Measurements from ENCODE around the gene PTPN13. TPM values are rescaled to one million over a fixed set of nuclear protein-coding genes. Genes with fewer than 3 reads are reported as not detected.

Gene PTPN13
- total RNA-seq, 1 donor from 2014 or later, result 41.3 TPM

DNA sequence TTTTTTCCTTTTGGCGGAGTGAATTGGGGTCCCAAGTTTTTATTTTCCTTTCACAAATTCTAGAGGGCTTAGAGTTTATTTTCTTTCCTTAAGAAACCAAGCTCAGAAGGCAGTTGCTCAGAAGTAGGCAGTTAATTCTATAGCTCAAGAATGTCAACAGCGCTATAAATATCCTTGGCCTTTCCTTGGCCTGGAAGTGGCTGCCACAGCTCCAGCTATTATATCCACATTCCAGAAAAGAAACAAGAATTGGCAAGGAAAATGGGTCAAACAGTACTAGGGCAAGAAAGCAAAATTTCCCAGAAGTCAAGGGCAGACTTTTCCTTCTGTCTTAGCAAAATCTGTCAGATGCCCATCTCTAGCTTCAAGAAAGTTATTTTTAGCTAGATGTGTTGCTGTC, 224.1 kb downstream of the PTPN13 start:
- DNase-seq (ENCODE audit: low read depth), result no peak
- H3K27me3 ChIP-seq (ENCODE audit: control insufficient read depth, insufficient read depth, low read length), result no peaks in the 10 kb centered on the region
- H3K36me3 ChIP-seq (ENCODE audit: control insufficient read depth, insufficient read depth, low read length), result peaks cover 6% of the 10 kb centered on the region
- no peak for FAIRE-seq
- H3K4me3 ChIP-seq (ENCODE audit: low read depth, low read length), result no peak overlapping the region
- TF ChIP-seq, protein P1, sequence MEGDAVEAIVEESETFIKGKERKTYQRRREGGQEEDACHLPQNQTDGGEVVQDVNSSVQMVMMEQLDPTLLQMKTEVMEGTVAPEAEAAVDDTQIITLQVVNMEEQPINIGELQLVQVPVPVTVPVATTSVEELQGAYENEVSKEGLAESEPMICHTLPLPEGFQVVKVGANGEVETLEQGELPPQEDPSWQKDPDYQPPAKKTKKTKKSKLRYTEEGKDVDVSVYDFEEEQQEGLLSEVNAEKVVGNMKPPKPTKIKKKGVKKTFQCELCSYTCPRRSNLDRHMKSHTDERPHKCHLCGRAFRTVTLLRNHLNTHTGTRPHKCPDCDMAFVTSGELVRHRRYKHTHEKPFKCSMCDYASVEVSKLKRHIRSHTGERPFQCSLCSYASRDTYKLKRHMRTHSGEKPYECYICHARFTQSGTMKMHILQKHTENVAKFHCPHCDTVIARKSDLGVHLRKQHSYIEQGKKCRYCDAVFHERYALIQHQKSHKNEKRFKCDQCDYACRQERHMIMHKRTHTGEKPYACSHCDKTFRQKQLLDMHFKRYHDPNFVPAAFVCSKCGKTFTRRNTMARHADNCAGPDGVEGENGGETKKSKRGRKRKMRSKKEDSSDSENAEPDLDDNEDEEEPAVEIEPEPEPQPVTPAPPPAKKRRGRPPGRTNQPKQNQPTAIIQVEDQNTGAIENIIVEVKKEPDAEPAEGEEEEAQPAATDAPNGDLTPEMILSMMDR (IDR thresholded peaks at IDR 0.05; ENCODE audit: insufficient read depth, low read length, severe bottlenecking), result no peak

DNA sequence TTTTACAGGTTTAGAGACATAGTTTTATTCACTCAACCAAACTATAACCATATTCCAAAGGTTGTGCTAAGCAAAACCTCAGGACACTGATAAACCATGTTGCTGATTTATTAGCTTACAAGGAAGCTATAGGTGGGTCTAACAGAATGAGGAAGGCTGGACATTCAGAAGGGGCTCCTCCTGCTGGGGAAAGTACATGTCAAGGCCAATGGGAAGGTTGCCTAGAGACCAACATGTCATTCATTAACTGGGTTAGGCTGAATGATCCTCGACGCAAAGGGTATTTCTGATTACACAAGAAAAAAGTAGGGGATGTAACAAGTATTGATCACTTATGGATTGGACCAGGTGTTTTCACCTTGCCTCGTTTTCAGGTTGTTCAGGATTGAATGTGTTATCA, 224.7 kb downstream of the PTPN13 start:
- FAIRE-seq (no peak), DNase-seq (ENCODE audit: low read depth) (no peak)
- H3K36me3 ChIP-seq (ENCODE audit: control insufficient read depth, insufficient read depth, low read length), result peaks cover 5% of the 10 kb centered on the region
- H3K4me3 ChIP-seq (ENCODE audit: low read depth, low read length), result no peak overlapping the region
- TF ChIP-seq, protein P1 (IDR thresholded peaks at IDR 0.05; ENCODE audit: insufficient read depth, low read length, severe bottlenecking), result no peak
- no peaks in the 10 kb centered on the region for H3K27me3 ChIP-seq (ENCODE audit: control insufficient read depth, insufficient read depth, low read length)

DNA sequence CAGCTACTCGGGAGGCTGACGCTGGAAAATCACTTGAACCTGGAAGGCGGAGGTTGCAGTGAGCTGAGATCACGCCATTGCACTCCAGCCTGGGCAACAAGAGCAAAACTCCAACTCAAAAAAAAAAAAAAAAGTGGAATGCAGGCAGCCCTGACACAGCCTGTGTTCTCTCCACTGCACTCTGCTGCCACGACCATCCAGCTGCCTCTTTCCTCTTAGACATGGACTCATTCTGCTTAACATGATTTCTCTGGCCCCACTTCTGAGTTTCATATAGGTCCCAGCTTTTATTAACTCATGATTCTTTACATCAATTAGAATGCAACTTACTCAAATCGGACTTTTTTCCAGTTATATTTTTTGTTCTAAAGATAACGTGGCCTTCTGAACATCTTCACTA, 225.4 kb downstream of the PTPN13 start:
- DNase-seq (ENCODE audit: low read depth), result no peak
- TF ChIP-seq, protein P1 (IDR thresholded peaks at IDR 0.05; ENCODE audit: insufficient read depth, low read length, severe bottlenecking), result no peak
- Histone ChIP-seq H3K4me3 (ENCODE audit: low read depth, low read length) (no peak overlapping the region), H3K36me3 (ENCODE audit: control insufficient read depth, insufficient read depth, low read length) (peaks cover 3% of the 10 kb centered on the region), H3K27me3 (ENCODE audit: control insufficient read depth, insufficient read depth, low read length) (no peaks in the 10 kb centered on the region)
- FAIRE-seq, result no peak

DNA sequence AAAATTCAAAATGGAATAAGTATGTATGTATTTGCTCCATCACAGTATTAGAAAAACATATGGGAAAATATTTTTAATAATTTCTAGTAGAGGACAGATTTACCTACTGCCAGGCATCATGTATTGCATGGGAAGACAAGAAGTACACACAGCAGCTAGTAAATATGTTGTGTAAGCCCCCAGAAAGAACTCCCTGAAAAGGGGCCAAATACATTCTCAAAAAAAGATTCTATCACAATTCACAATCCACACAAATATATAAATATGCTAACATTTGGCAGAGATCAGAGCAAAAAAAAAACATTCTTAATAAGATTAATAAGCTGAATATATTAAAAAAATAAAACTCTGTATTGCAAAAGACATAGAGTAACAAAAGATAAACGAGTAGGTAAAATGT, 227.0 kb downstream of the PTPN13 start:
- FAIRE-seq, result no peak
- TF ChIP-seq, protein P1 (IDR thresholded peaks at IDR 0.05; ENCODE audit: insufficient read depth, low read length, severe bottlenecking), result no peak

DNA sequence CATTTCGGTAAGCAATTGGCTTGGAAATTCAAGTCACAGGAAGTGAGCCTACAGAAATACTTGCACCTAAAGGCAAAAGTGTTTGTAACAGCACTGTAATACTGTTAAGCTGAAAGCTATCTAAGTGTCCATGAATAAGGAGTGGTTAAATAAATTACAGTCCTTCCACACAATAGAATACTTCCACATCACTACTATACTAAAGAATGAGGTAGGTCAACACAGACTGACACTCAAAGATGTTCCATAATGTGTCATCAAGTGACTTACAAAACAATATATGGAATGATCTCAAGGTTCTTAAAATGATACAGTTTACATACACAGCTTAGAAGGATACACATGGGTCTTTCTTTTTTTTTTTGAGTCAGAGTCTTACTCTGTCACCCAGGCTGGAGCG, 228.0 kb downstream of the PTPN13 start:
- DNase-seq (ENCODE audit: low read depth) (peak; percentile 60), FAIRE-seq (peak; percentile 66)
- no peaks in the 10 kb centered on the region for H3K36me3 ChIP-seq (ENCODE audit: control insufficient read depth, insufficient read depth, low read length)
- TF ChIP-seq, protein P1 (IDR thresholded peaks at IDR 0.05; ENCODE audit: insufficient read depth, low read length, severe bottlenecking), result no peak
- H3K4me3 ChIP-seq (ENCODE audit: low read depth, low read length), result no peak overlapping the region
- no peaks in the 10 kb centered on the region for H3K27me3 ChIP-seq (ENCODE audit: control insufficient read depth, insufficient read depth, low read length)

More for the DNA sequence above, 227.0 kb downstream of the PTPN13 start:
- H3K36me3 ChIP-seq (ENCODE audit: control insufficient read depth, insufficient read depth, low read length), result no peaks in the 10 kb centered on the region
- no peak for DNase-seq (ENCODE audit: low read depth)
- no peak overlapping the region for H3K4me3 ChIP-seq (ENCODE audit: low read depth, low read length)
- H3K27me3 ChIP-seq (ENCODE audit: control insufficient read depth, insufficient read depth, low read length), result no peaks in the 10 kb centered on the region

DNA sequence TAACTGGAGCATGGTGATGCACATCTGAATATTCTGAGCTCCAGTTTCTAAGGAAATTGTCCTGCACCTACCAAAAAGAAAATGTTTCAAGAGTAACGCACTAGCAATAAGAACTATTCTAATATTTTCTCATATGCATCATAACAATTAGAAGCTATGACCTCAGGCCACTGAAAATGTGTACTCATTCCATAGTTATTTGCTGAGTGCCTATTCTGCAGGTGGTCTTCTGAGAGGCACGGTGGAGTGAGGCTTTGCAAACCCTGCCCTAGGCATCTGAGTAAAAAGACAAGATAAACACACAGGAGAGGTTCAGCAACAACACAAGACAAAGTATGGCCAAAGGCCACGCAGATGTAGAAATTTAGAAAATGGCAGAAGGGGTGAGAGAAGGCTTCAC, 231.4 kb downstream of the PTPN13 start:
- DNase-seq (ENCODE audit: low read depth) (peak; percentile 41), FAIRE-seq (no peak)
- H3K4me3 ChIP-seq (ENCODE audit: low read depth, low read length), result no peak overlapping the region
- no peaks in the 10 kb centered on the region for H3K36me3 ChIP-seq (ENCODE audit: control insufficient read depth, insufficient read depth, low read length)
- H3K27me3 ChIP-seq (ENCODE audit: control insufficient read depth, insufficient read depth, low read length), result no peaks in the 10 kb centered on the region
- TF ChIP-seq, protein P1 (IDR thresholded peaks at IDR 0.05; ENCODE audit: insufficient read depth, low read length, severe bottlenecking), result no peak

All from bronchial epithelial cell (primary cell).